Natural killer cell treated with Interleukin-12 subunit alpha and Interleukin-12 subunit beta and Interleukin-15 and Interleukin-18, amount 100 ng/mL, for 72 hours (primary cell): ENCODE results near the gene MYOZ1. TPM values are rescaled to one million over a fixed set of nuclear protein-coding genes. Genes with fewer than 3 reads are reported as not detected.

Source experiments
- total RNA-seq, 2 donors: library from RNA; stranded (reverse); gene quantifications; one replicate each; pipeline ENCODE4 v1.2.3, GENCODE V29; 2022

The MYOZ1 gene
- total RNA-seq, 2 donors from 2014 or later: not detected

Other genes starting within 250 kb of the MYOZ1 start
- gene ANXA7, start 227.4 kb downstream of the MYOZ1 start, total RNA-seq: 100 to 1,000 TPM; 104 to 123 TPM
- gene MSS51, start 207.9 kb downstream of the MYOZ1 start, total RNA-seq: 1 to 10 TPM; 4.4 to 8.5 TPM
- 10 to 100 TPM; 47.7 to 51.0 TPM for gene PPP3CB, start 145.4 kb downstream of the MYOZ1 start, total RNA-seq
- gene USP54, start 50.1 kb downstream of the MYOZ1 start, total RNA-seq: 10 to 100 TPM in 1 of 2 donors, 1 to 10 TPM in 1; 9.3 to 18.1 TPM
- gene SYNPO2L, start 14.6 kb upstream of the MYOZ1 start, total RNA-seq: not detected
- gene AGAP5, start 56.6 kb upstream of the MYOZ1 start, total RNA-seq: 10 to 100 TPM in 1 of 2 donors, 1 to 10 TPM in 1; 9.8 to 26.0 TPM
- 100 to 1,000 TPM; 152 to 172 TPM for gene SEC24C, start 102.9 kb upstream of the MYOZ1 start, total RNA-seq
- gene CHCHD1, start 140.6 kb upstream of the MYOZ1 start, total RNA-seq: 10 to 100 TPM; 18.7 to 28.5 TPM
- 100 to 1,000 TPM; 121 to 148 TPM for gene ZSWIM8, start 144.1 kb upstream of the MYOZ1 start, total RNA-seq
- 10 to 100 TPM; 42.8 to 83.3 TPM for gene NDST2, start 170.1 kb upstream of the MYOZ1 start, total RNA-seq
- gene CAMK2G, start 233.1 kb upstream of the MYOZ1 start, total RNA-seq: 10 to 100 TPM in 1 of 2 donors, 1 to 10 TPM in 1; 6.9 to 15.3 TPM